Esophagus squamous epithelium (tissue), 5 donors: Measurements from ENCODE around the gene GTSE1. TPM values are rescaled to one million over a fixed set of nuclear protein-coding genes. Genes with fewer than 3 reads are reported as not detected.

Experiments used
- DNase-seq: peaks from one replicate; lab custom pipeline; 2025; lab: John Stamatoyannopoulos, UW
- H3K27ac ChIP-seq, 4 donors: fragments of 200-600 bp; sonication (generic); one replicate each; pipeline ENCODE4 v1.5.1; 2016 to 2019; ENCODE audit warnings: mild to moderate bottlenecking in 1 of 4
- H3K27me3 ChIP-seq, 4 donors: fragments of 200-600 bp; sonication (generic); 1 replicate in 3 of 4; 2 replicates in 1 of 4; pipeline versions ENCODE4 v1.5.1 to v1.6.0; 2017 to 2021; ENCODE audit warnings: antibody characterized with exemption in 1 of 4
- H3K36me3 ChIP-seq, 3 donors: fragments of 200-600 bp; sonication (generic); one replicate each; pipeline ENCODE4 v1.5.1; 2016 to 2019
- H3K4me1 ChIP-seq, 3 donors: fragments of 200-600 bp; sonication (generic); one replicate each; pipeline ENCODE4 v1.5.1; 2017 to 2019
- H3K4me3 ChIP-seq, 4 donors: fragments of 200-600 bp; sonication (generic); 1 replicate in 3 of 4; 2 replicates in 1 of 4; pipeline ENCODE4 v1.5.1; 2016 to 2019; ENCODE audit warnings: mild to moderate bottlenecking in 2 of 4, moderate library complexity in 1 of 4
- H3K9me3 ChIP-seq, 3 donors: fragments of 200-600 bp; sonication (generic); one replicate each; pipeline ENCODE4 v1.5.1; 2016 to 2019
- POLR2A ChIP-seq, 4 donors: fragments of 450-650 bp; IDR thresholded peaks; one replicate each; pipeline ENCODE4 v1.6.1; 2017; ENCODE audit warnings: antibody characterized with exemption in 4 of 4, mild to moderate bottlenecking in 4 of 4, moderate library complexity in 3 of 4
- WGBS, 2 donors: methylation state at CpG; one replicate each; pipeline ENCODE4 v1.1.5; 2018; 5-methylcytosine and 5-hydroxymethylcytosine counted together
- intact Hi-C: fragments of 100-400 bp; cut with DNase I; formaldehyde crosslinking; loops from one replicate; pipeline ENCODE4 v1.15.0; 2022
- total RNA-seq, 4 donors: library from RNA; depleted of rRNA; stranded (reverse); fragments of >200 nt; gene quantifications; one replicate each; pipeline ENCODE4 v1.1.0, GENCODE V29; 2016
- TF ChIP-seq, protein P1 (sequence below), 6 experiments: fragments of 450-650 bp in 4 of 6; fragments of 200-600 bp in 2 of 6; sonication (generic) in 2 of 6; IDR thresholded peaks; one replicate each; pipeline ENCODE4 v1.5.1; 2016 to 2019; ENCODE audit warnings: antibody characterized with exemption in 6 of 6, mild to moderate bottlenecking in 4 of 6, moderate library complexity in 4 of 6
- donor health status: DM: yes; HTN: yes; CAD: no.

The GTSE1 gene
- total RNA-seq, 4 donors from 2014 or later = 1.4 to 8.0 (median 3.4) TPM

DNA sequence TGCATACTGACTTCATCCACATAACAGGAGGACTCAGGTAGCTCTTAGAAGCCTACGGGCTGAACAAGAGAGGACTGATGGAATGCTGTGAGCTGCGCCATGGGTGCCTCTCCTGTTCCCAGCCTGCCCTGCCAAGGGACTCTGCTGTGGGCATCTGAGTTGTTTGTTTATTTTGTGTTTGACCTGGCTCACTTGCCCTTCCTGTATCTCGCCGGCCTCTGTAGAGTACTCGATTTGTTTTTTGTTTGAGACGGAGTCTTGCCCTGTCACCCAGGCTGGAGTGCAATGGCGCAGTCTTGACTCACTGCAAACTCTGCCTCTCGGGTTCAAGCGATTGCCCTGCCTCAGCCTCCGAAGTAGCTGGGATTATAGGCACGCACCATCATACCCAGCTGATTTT lies 27.1 kb upstream of the GTSE1 start:
- Histone ChIP-seq H3K4me1 (peaks cover 13 to 33% (median 18%) of the 10 kb centered on the region in 3 donors), H3K9me3 (peaks cover 0 to 8% (median 4%) of the 10 kb centered on the region in 3 donors), H3K36me3 (peaks cover 9 to 36% (median 19%) of the 10 kb centered on the region in 3 donors), H3K27me3 (no peaks in the 10 kb centered on the region), H3K4me3 (no peak overlapping the region), H3K27ac (no peak overlapping the region)
- WGBS, 2 donors = 63 to 80% methylated on average over 7 to 11 of the region's 11 CpGs
- DNase-seq = no peak
- TF ChIP-seq POLR2A (IDR thresholded peaks at IDR 0.05) = no peak
- TF ChIP-seq, protein P1, sequence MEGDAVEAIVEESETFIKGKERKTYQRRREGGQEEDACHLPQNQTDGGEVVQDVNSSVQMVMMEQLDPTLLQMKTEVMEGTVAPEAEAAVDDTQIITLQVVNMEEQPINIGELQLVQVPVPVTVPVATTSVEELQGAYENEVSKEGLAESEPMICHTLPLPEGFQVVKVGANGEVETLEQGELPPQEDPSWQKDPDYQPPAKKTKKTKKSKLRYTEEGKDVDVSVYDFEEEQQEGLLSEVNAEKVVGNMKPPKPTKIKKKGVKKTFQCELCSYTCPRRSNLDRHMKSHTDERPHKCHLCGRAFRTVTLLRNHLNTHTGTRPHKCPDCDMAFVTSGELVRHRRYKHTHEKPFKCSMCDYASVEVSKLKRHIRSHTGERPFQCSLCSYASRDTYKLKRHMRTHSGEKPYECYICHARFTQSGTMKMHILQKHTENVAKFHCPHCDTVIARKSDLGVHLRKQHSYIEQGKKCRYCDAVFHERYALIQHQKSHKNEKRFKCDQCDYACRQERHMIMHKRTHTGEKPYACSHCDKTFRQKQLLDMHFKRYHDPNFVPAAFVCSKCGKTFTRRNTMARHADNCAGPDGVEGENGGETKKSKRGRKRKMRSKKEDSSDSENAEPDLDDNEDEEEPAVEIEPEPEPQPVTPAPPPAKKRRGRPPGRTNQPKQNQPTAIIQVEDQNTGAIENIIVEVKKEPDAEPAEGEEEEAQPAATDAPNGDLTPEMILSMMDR (IDR thresholded peaks at IDR 0.05) = no peak
- intact Hi-C loops = no loop called here

- Histone ChIP-seq H3K4me3 (no peak overlapping the region), H3K36me3 (peaks cover 9 to 62% (median 24%) of the 10 kb centered on the region in 3 donors), H3K4me1 (peaks cover 13 to 26% (median 14%) of the 10 kb centered on the region in 3 donors), H3K27me3 (no peaks in the 10 kb centered on the region), H3K9me3 (no peaks in the 10 kb centered on the region), H3K27ac (no peak overlapping the region)
- no peak for DNase-seq
- TF ChIP-seq, protein P1 (IDR thresholded peaks at IDR 0.05) = no peak
- no peak for TF ChIP-seq POLR2A (IDR thresholded peaks at IDR 0.05)
- intact Hi-C loops = no loop called here
- 91 to 97% methylated on average over 6 to 8 of the region's 8 CpGs for WGBS, 2 donors
Observed at GRCh38 chr22:46272196-46272595, 24.5 kb upstream of the GTSE1 start.

GRCh38 chr22:46272762-46273431 lies 23.8 kb upstream of the GTSE1 start:
- H3K36me3 ChIP-seq = peaks cover 9 to 69% (median 24%) of the 10 kb centered on the region in 3 donors

DNA sequence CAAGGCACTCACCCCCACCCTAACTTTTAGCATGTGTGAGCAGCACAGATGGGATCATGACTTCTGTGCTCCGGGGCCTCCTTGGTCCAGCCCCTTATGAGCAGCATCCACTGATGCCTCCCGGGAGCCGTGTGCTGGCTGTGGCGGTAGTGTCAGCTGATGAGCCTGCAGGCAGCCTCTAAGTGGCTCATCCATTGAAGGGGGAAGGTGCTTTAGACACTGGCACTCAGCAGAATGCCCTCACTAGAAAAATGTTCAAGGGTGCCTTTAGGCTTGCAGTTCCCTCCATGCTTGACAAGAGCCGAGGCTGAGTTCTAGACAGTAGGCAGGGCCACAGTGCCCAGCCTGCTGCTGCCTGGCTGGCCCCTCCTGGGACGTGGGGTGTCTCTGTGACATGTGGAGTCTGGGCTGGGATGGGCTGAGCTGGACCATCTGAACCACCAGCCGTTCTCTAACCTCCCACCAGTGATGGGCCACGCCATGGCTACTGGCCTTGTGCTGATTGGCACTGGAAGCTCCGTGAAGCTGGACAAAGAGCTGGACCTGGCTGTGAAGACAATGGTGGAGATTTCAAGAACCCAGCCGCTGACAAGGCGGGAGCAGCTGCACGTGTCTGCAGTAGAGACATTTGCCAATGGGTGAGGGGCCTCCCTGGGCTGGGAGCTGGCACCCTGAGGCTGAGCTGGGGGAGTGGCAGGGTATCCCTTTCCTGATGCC lies 23.1 kb upstream of the GTSE1 start:
- H3K36me3 ChIP-seq = peaks cover 10 to 76% (median 25%) of the 10 kb centered on the region in 3 donors
- no peaks in the 10 kb centered on the region for H3K9me3 ChIP-seq
- H3K4me1 ChIP-seq = peaks cover 7 to 15% (median 8%) of the 10 kb centered on the region in 3 donors
- no peak for TF ChIP-seq POLR2A (IDR thresholded peaks at IDR 0.05)
- TF ChIP-seq, protein P1 (IDR thresholded peaks at IDR 0.05) = no peak
- H3K27me3 ChIP-seq = no peaks in the 10 kb centered on the region
- WGBS, 2 donors = 90 to 92% methylated on average over 2 to 3 of the region's 12 CpGs
- no peak for DNase-seq
- no peak overlapping the region for H3K27ac ChIP-seq
- H3K4me3 ChIP-seq = no peak overlapping the region
- intact Hi-C loops = no loop called here

More at GRCh38 chr22:46272762-46273431, 23.8 kb upstream of the GTSE1 start:
- Histone ChIP-seq H3K27ac (no peak overlapping the region), H3K4me3 (no peak overlapping the region), H3K27me3 (no peaks in the 10 kb centered on the region), H3K9me3 (no peaks in the 10 kb centered on the region), H3K4me1 (peaks cover 11 to 22% (median 13%) of the 10 kb centered on the region in 3 donors)
- WGBS, 2 donors = 90 to 92% methylated on average over 2 to 8 of the region's 12 CpGs
- no peak for TF ChIP-seq POLR2A (IDR thresholded peaks at IDR 0.05)
- TF ChIP-seq, protein P1 (IDR thresholded peaks at IDR 0.05) = no peak
- intact Hi-C loops = no loop called here
- DNase-seq = no peak

- no peak overlapping the region for H3K27ac ChIP-seq
- H3K4me3 ChIP-seq = no peak overlapping the region
- intact Hi-C loops = no loop called here
- H3K4me1 ChIP-seq = peaks cover 0 to 11% (median 3%) of the 10 kb centered on the region in 3 donors
- no peak for TF ChIP-seq POLR2A (IDR thresholded peaks at IDR 0.05)
- TF ChIP-seq, protein P1 (IDR thresholded peaks at IDR 0.05) = no peak
- WGBS, 2 donors = 90 to 94% methylated on average over 8 of the region's 8 CpGs
- H3K36me3 ChIP-seq = peaks cover 17 to 84% (median 33%) of the 10 kb centered on the region in 3 donors
- no peaks in the 10 kb centered on the region for H3K27me3 ChIP-seq
- no peak for DNase-seq
- no peaks in the 10 kb centered on the region for H3K9me3 ChIP-seq
Observed at GRCh38 chr22:46274381-46274780, 22.3 kb upstream of the GTSE1 start.
